Measurements from ENCODE around the gene COX4I1. TPM values are rescaled to one million over a fixed set of nuclear protein-coding genes. Genes with fewer than 3 reads are reported as not detected.

COX4I1 gene
- total RNA-seq, 1 donor from 2014 or later = 548 TPM

DNA sequence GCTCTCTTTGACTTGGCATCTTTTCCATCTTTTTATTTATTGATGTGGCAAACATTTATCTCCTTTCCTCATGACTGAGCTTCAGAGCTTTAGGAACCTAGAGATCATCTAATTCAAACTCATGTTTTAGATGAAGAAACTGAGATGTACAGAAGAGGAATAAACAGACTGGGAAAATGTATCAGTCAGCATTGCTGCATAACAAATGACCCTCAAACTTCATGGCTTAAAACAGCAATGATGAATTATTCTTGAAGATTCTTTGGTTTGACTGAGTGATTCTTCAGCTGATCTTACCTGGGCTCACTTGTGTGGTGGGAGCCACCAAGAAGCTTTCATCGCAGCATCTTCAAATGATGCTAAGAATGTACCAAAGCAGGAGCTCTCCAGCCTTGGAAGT, 55.4 kb downstream of the COX4I1 start:
- DNase-seq (ENCODE audit: extremely low read depth, low read depth, low spot score) = no peak

DNA sequence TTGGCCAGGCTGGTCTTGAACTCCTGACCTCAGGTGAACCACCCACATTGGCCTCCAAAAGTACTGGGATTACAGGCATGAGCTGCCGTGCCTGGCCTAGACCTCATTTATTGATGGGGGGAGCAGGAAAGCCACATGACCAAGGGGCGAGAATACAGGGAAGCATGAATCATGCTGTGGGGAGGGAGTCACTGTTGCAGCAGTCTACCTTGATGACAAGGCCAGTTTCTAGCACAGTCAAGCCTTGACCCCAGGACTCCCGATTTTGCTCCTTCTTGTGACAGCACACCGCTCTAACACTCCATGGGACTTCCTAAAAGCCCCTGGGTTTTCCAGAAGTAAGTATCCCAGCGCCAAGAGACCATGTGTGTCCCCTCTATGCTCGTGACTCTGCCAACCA, 56.6 kb downstream of the COX4I1 start:
- DNase-seq (ENCODE audit: extremely low read depth, low read depth, low spot score) = no peak

DNA sequence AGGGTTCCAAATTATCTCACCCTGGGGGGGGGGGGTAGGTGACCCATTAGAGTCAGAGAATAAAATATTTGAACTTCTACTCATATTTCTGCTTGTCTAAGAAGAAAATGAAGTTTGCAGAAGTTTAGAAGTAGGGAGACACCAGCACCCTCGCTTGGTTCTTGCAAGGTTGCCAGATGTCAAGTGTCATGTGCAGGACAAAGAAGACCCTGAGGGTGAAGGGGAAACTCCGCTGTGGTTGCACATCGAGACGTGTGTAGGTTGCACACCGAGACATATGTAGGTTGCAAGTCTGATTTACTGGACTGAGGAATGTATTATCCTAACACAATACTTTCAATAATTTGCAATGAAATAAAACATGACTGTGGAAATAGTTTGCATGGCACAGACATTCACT, 57.1 kb downstream of the COX4I1 start:
- DNase-seq (ENCODE audit: extremely low read depth, low read depth, low spot score) = no peak

Other genes starting within 250 kb of the COX4I1 start
- 19.9 and 30.5 TPM in 2 replicates for gene GSE1, start 186.4 kb upstream of the COX4I1 start, total RNA-seq
- 3.2 and 6.1 TPM in 2 replicates for gene GINS2, start 110.7 kb upstream of the COX4I1 start, total RNA-seq
- 20.2 and 22.8 TPM in 2 replicates for gene C16orf74, start 48.6 kb upstream of the COX4I1 start, total RNA-seq
- gene EMC8, start 151 bp upstream of the COX4I1 start, total RNA-seq = 44.5 and 48.7 TPM in 2 replicates
- gene IRF8, start 99.5 kb downstream of the COX4I1 start, total RNA-seq = 0.63 and 1.5 TPM in 2 replicates

Measured in glomerular endothelial cell (primary cell).